ENCODE results near the gene DST.

The DST gene

GRCh38 chr6:56419191-56419590 lies 223.5 kb downstream of the DST start:
- H3K9me3 ChIP-seq (ENCODE audit: control extremely low read depth in 1 of 5, control insufficient read depth in 4 of 5, insufficient read depth in 2 of 5, low read depth in 1 of 5, low read length in 4 of 5): no peaks in the 10 kb centered on the region
- H3K4me1 ChIP-seq (ENCODE audit: control extremely low read depth in 1 of 4, control insufficient read depth in 4 of 4, insufficient read depth in 4 of 4, low read length in 3 of 4): no peaks in the 10 kb centered on the region
- no peak overlapping the region for H3K27ac ChIP-seq (ENCODE audit: insufficient read depth in 1 of 2, low read depth in 1 of 2, low read length in 2 of 2, poor library complexity in 1 of 2, severe bottlenecking in 2 of 2)
- H3K4me3 ChIP-seq (ENCODE audit: control insufficient read depth in 1 of 7, extremely low read depth in 1 of 7, insufficient read depth in 4 of 7, low read depth in 2 of 7, low read length in 6 of 7): no peak overlapping the region
- no peak for DNase-seq
- H3K36me3 ChIP-seq (ENCODE audit: control insufficient read depth in 4 of 4, insufficient read depth in 4 of 4, low read length in 3 of 4): no peaks in the 10 kb centered on the region
- ChIA-PET CTCF (no interaction called here), POLR2A (no interaction called here)
- H3K27me3 ChIP-seq (replicated peaks in 2 of 5; ENCODE audit: control insufficient read depth in 4 of 5, insufficient read depth in 5 of 5, low read length in 4 of 5): no peaks in the 10 kb centered on the region
- WGBS (ENCODE audit: insufficient coverage): no CpG with 5 or more reads among the region's 1 CpG

- WGBS (ENCODE audit: insufficient coverage): 100% methylated on average over 2 of the region's 2 CpGs
- Histone ChIP-seq H3K36me3 (ENCODE audit: control insufficient read depth in 4 of 4, insufficient read depth in 4 of 4, low read length in 3 of 4) (no peaks in the 10 kb centered on the region), H3K4me3 (ENCODE audit: control insufficient read depth in 1 of 7, extremely low read depth in 1 of 7, insufficient read depth in 4 of 7, low read depth in 2 of 7, low read length in 6 of 7) (no peak overlapping the region), H3K27me3 (replicated peaks in 2 of 5; ENCODE audit: control insufficient read depth in 4 of 5, insufficient read depth in 5 of 5, low read length in 4 of 5) (no peaks in the 10 kb centered on the region), H3K9me3 (ENCODE audit: control extremely low read depth in 1 of 5, control insufficient read depth in 4 of 5, insufficient read depth in 2 of 5, low read depth in 1 of 5, low read length in 4 of 5) (no peaks in the 10 kb centered on the region), H3K27ac (ENCODE audit: insufficient read depth in 1 of 2, low read depth in 1 of 2, low read length in 2 of 2, poor library complexity in 1 of 2, severe bottlenecking in 2 of 2) (no peak overlapping the region), H3K4me1 (ENCODE audit: control extremely low read depth in 1 of 4, control insufficient read depth in 4 of 4, insufficient read depth in 4 of 4, low read length in 3 of 4) (no peaks in the 10 kb centered on the region)
- no peak for DNase-seq
- ChIA-PET CTCF (no interaction called here), POLR2A (no interaction called here)
Observed at GRCh38 chr6:56417823-56418222, 224.9 kb downstream of the DST start.

- H3K36me3 ChIP-seq (ENCODE audit: control insufficient read depth in 4 of 4, insufficient read depth in 4 of 4, low read length in 3 of 4): no peaks in the 10 kb centered on the region
- CTCF ChIA-PET: no interaction called here
- H3K27ac ChIP-seq (ENCODE audit: insufficient read depth in 1 of 2, low read depth in 1 of 2, low read length in 2 of 2, poor library complexity in 1 of 2, severe bottlenecking in 2 of 2): no peak overlapping the region
- POLR2A ChIA-PET: no interaction called here
- no peaks in the 10 kb centered on the region for H3K27me3 ChIP-seq (replicated peaks in 2 of 5; ENCODE audit: control insufficient read depth in 4 of 5, insufficient read depth in 5 of 5, low read length in 4 of 5)
- no CpG with 5 or more reads among the region's 2 CpGs for WGBS (ENCODE audit: insufficient coverage)
- DNase-seq: no peak
- H3K4me1 ChIP-seq (ENCODE audit: control extremely low read depth in 1 of 4, control insufficient read depth in 4 of 4, insufficient read depth in 4 of 4, low read length in 3 of 4): no peaks in the 10 kb centered on the region
- no peaks in the 10 kb centered on the region for H3K9me3 ChIP-seq (ENCODE audit: control extremely low read depth in 1 of 5, control insufficient read depth in 4 of 5, insufficient read depth in 2 of 5, low read depth in 1 of 5, low read length in 4 of 5)
- no peak overlapping the region for H3K4me3 ChIP-seq (ENCODE audit: control insufficient read depth in 1 of 7, extremely low read depth in 1 of 7, insufficient read depth in 4 of 7, low read depth in 2 of 7, low read length in 6 of 7)
Observed at GRCh38 chr6:56416247-56416646, 226.4 kb downstream of the DST start.

GRCh38 chr6:56408976-56409375 lies 233.7 kb downstream of the DST start:
- ChIA-PET CTCF (no interaction called here), POLR2A (no interaction called here)
- no peak overlapping the region for H3K4me3 ChIP-seq (ENCODE audit: control insufficient read depth in 1 of 7, extremely low read depth in 1 of 7, insufficient read depth in 4 of 7, low read depth in 2 of 7, low read length in 6 of 7)
- no peaks in the 10 kb centered on the region for H3K4me1 ChIP-seq (ENCODE audit: control extremely low read depth in 1 of 4, control insufficient read depth in 4 of 4, insufficient read depth in 4 of 4, low read length in 3 of 4)
- no peaks in the 10 kb centered on the region for H3K36me3 ChIP-seq (ENCODE audit: control insufficient read depth in 4 of 4, insufficient read depth in 4 of 4, low read length in 3 of 4)
- no peaks in the 10 kb centered on the region for H3K9me3 ChIP-seq (ENCODE audit: control extremely low read depth in 1 of 5, control insufficient read depth in 4 of 5, insufficient read depth in 2 of 5, low read depth in 1 of 5, low read length in 4 of 5)
- no peak for DNase-seq
- no peak overlapping the region for H3K27ac ChIP-seq (ENCODE audit: insufficient read depth in 1 of 2, low read depth in 1 of 2, low read length in 2 of 2, poor library complexity in 1 of 2, severe bottlenecking in 2 of 2)
- no peaks in the 10 kb centered on the region for H3K27me3 ChIP-seq (replicated peaks in 2 of 5; ENCODE audit: control insufficient read depth in 4 of 5, insufficient read depth in 5 of 5, low read length in 4 of 5)

Measured in common myeloid progenitor, CD34-positive (primary cell).